NCI-H526 (cell line): ENCODE measurements around the gene MDH1.

ENCODE experiments used
- DNase-seq, 2 experiments: peaks; one replicate each; lab custom pipeline; 2025; lab: John Stamatoyannopoulos, UW

MDH1 gene

GRCh38 chr2:63632382-63632781 is 43.6 kb downstream of the MDH1 start:
- no peak for DNase-seq

DNA sequence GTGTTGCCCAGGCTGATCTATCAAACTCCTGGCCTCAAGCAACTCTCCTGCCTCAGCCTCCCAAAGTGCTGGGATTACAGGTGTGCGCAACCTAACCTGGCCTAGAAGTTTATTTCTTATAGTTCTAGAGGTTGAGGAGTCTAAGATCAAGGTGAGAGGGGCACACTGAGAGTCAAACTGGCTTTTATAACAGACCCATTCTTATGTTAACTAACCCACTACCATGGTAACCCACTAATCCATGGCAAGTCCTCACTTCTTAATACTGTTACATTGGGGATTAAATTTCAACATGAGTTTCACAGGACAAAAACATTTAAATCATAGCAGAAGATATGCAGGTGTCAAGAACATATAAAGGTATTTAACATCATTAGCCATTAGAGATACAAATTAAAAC is 50.6 kb downstream of the MDH1 start:
- no peak for DNase-seq

GRCh38 chr2:63642946-63643345 is 54.2 kb downstream of the MDH1 start:
- DNase-seq, result no peak

DNA sequence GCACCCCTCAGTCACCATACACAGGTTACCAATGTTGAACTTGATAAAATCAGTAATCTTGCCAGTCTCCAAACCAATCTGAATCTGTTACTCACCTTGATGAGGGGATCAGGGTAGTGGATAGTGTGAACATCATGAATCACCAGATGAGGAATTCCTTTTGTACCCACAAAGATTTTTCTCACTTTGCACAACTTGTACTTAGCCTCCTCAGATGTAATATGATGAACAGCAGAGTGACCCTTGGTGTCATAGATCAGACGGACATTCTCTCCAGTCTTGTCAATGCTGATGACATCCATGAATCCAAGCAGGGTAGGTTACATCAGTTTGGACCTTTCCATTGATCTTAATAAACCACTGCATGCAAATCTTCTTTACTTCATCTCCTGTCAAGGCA is 54.7 kb downstream of the MDH1 start:
- no peak for DNase-seq

DNA sequence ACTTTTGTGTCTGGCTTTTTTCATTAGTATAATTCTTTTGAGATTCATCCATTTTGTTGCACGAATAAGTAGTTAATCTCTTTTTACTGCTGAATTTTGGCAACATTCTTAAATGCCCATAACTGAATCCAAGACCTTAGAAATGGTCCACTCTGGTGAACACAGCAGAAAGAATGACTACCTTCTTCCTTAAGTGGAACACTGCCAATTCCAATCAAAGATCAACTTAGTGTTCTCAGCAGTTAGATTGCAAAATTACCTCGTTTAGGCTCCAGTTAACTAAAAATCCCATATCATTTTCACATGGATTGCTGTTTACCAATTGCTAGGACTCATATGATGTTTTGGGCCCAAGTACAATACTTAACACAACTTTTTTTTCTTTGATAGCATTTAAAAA is 59.9 kb downstream of the MDH1 start:
- no peak for DNase-seq

DNA sequence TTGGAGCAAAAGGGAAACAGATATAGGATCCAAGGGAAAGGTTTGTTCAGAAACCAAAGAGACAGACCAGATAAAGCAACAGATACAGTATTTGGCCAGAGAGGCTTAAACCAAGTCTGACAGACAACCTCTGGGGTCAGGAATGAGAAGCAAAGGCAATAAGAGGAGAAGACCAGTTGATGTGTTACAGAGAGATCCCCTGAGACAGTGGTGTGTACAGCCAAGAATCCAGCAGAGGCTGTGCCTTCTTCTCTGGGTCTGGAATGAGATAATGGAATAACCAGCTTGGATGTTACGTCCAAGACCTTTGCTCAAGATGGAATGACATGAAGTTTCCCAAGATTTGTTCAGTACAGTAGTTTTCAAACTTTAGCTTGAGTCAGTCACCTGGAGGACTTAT is 61.1 kb downstream of the MDH1 start:
- DNase-seq, result no peak

DNA sequence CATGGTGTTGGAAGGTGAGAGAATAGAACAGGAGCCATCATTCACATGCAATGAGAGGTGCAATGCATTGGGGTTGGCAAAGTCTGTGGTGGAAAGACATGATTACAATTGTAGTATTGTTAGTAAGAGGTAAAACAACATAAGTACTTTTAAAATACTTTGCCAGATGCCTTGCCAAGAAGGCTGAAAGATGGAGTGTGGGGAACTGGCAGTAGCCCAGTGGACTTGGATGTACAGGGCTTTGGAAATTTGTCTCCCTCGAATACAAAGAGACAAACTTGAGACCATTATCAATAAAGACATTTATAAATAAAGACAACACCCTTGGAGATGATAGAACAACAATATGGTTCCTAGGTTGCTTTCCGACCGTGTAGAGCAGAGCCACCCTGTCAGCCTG is 62.0 kb downstream of the MDH1 start:
- no peak for DNase-seq

GRCh38 chr2:63651356-63651755 is 62.6 kb downstream of the MDH1 start:
- DNase-seq, result no peak

- no peak for DNase-seq
Observed at GRCh38 chr2:63651861-63652651, 63.3 kb downstream of the MDH1 start.

DNA sequence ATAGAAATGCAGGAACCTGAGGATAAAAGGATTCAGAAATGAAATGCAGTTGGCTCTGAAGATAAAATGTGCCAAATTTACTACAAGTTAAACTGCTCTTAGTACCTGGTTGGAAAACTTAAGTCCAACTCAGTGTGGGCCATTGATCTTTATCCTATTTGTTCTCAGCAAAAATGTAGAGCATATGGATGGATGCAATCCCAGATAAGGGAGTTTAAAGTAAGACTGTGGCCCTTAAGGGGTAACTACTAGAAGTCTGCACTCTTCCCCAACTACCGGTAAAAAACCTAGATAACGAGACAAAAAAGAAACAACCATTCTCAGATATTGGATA is 63.9 kb downstream of the MDH1 start:
- no peak for DNase-seq

DNA sequence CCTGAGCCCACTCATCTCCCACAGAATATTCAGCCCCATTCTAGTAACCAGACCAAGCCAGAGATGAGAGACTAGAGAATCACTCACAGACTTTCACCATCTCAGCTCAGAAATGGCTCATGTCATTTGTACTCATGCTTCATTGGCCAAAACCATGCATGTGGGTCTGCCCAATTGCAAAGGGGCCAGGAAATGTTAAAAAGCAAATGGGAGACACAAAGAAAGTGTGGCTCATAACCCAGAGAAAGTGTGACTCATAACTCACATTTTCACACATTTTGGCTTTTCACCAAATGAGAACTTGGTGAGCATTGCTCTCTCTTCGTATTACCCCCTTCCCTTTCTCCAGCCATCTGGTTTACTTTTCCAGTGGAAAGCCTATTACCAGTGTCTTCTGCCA is 66.2 kb downstream of the MDH1 start:
- no peak for DNase-seq
